Adrenal gland (tissue), 5 donors: ENCODE measurements around the gene TRAF1.

Experiments used
- CTCF ChIP-seq, 6 experiments: fragments of 450-650 bp in 4 of 6; fragments of 200-600 bp in 2 of 6; sonication (generic) in 1 of 6; IDR thresholded peaks; 1 replicate in 5 of 6; 2 replicates in 1 of 6; pipeline versions ENCODE4 v1.5.1 to v1.8.0; 2016 to 2021; ENCODE audit warnings: antibody characterized with exemption in 6 of 6, mild to moderate bottlenecking in 2 of 6, moderate library complexity in 1 of 6
- POLR2A ChIP-seq, 2 donors: fragments of 450-650 bp; IDR thresholded peaks; one replicate each; pipeline ENCODE4 v1.6.1; 2017; ENCODE audit warnings: antibody characterized with exemption in 2 of 2, mild to moderate bottlenecking in 2 of 2, moderate library complexity in 1 of 2
- donor health status: DM: no; HTN: no; CAD: no.

- TF ChIP-seq CTCF (IDR thresholded peaks at IDR 0.05) (no peak), POLR2A (IDR thresholded peaks at IDR 0.05) (no peak)
Observed at GRCh38 chr9:120920806-120921178, 5.8 kb downstream of the TRAF1 start.
